Motor neuron (in vitro differentiated cells): Measurements from ENCODE around the gene CSTPP1. TPM values are rescaled to one million over a fixed set of nuclear protein-coding genes. Genes with fewer than 3 reads are reported as not detected.
"Not testable (repeated sequence)": the region's sequence is repeated elsewhere in the genome, so short reads cannot be mapped to it uniquely, and the experiment has no call there.

ENCODE experiments used
- ATAC-seq, 8 experiments: fragments of 200-7000 bp; cut with Tn5 transposase; replicated peaks in 6 of 8; 2 replicates each; pipeline ENCODE4 v1.8.0; 2021; ENCODE audit warnings: mild to moderate bottlenecking in 8 of 8, moderate library complexity in 8 of 8
- H3K27ac ChIP-seq, 2 donors: fragments of 250-450 bp; sonication (Bioruptor Pico); 2 replicates each; pipeline ENCODE4 v1.9.0; 2021; ENCODE audit warnings: antibody characterized with exemption in 2 of 2, mild to moderate bottlenecking in 2 of 2, moderate library complexity in 1 of 2
- H3K4me1 ChIP-seq, 2 donors: fragments of 250-450 bp; sonication (Bioruptor Pico); replicated peaks in 1 of 2; 2 replicates each; pipeline ENCODE4 v1.6.1; 2021; ENCODE audit warnings: antibody characterized with exemption in 2 of 2, mild to moderate bottlenecking in 2 of 2, moderate library complexity in 1 of 2
- H3K4me3 ChIP-seq, 5 donors: fragments of 250-450 bp; sonication (Bioruptor Pico); 2 replicates each; pipeline ENCODE4 v1.9.0; 2021; ENCODE audit warnings: antibody characterized with exemption in 5 of 5, mild to moderate bottlenecking in 5 of 5, moderate library complexity in 4 of 5
- WGBS, 10 experiments: fragments of 450-650 bp; shearing (Covaris generic); methylation state at CpG; one replicate each; pipeline ENCODE4 v1.0.0; 2022; 5-methylcytosine and 5-hydroxymethylcytosine counted together
- in situ Hi-C, 9 experiments: fragments of 400-800 bp; cut with MboI; loops; one replicate each; pipeline ENCODE4 v1.15.0; 2021; ENCODE audit warnings: low sequenced_read_pairs in 9 of 9, low pct_unique_long_range_greater_than_20kb in 2 of 9; ENCODE audit not compliant: unreplicated experiment in 9 of 9
- total RNA-seq, 8 experiments: library from RNA; unstranded; fragments of 300-600 nt; gene quantifications; 2 replicates each; pipeline versions ENCODE4 v1.2.3 to v1.2.4, GENCODE V29; 2022

Gene CSTPP1
- total RNA-seq, 8 experiments from 2014 or later, result 13.2 to 65.9 (median 31.3) TPM

DNA sequence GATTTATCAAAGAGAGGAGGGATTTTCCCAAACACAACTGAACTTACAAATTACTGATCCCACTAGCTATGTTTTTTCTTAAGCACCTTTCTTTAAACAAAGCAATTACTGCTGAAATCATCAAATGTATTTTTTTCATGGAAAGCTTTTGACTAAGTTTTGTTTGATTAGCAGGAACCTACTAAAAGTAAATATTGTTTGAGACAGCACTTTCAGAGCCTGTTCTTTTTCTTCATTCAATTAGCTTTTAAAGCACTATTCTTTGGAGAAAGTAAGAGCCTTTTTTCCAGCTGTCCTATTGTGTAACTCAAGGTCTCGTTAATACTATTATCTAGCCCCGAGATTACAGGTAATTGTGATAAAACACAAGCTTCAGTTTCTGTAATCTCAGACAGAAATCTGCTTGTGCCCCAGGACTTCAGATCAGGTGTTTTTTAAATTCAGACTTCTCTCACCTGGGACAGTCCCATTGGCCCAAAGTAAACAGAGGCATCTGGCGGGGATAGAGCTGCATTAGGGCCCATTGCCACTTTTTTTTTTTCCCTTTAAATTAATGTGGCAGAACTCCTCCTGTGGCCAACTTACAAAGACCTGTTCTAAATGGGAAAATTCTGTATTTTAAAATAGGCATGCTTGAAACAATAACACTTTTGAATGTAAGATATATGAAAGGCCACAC lies 11.0 kb downstream of the CSTPP1 start:
- ATAC-seq, result no peak
- in situ Hi-C loops, result no loop called here
- Histone ChIP-seq H3K4me3 (no peak overlapping the region), H3K27ac (no peak overlapping the region), H3K4me1 (no peaks in the 10 kb centered on the region)
- WGBS, 10 experiments, result 72 to 100% (median 95%) methylated on average over 1 to 3 of the region's 3 CpGs; no CpG with 5 or more reads in 1 of the 10 experiments

GRCh38 chr11:46948378-46949131 lies 12.0 kb downstream of the CSTPP1 start:
- ATAC-seq, result peak; percentile 45 to 95 (median 63)
- WGBS, 10 experiments, result 28 to 97% (median 84%) methylated on average over 2 to 4 of the region's 4 CpGs; no CpG with 5 or more reads in 2 of the 10 experiments
- H3K27ac ChIP-seq, result no peak overlapping the region
- no peaks in the 10 kb centered on the region for H3K4me1 ChIP-seq
- no peak overlapping the region for H3K4me3 ChIP-seq
- in situ Hi-C loops, result no loop called here

- WGBS, 10 experiments, result 80 to 100% (median 100%) methylated on average over 1 of the region's 1 CpG; no CpG with 5 or more reads in 3 of the 10 experiments
- in situ Hi-C loops, result no loop called here
- H3K4me1 ChIP-seq, result no peaks in the 10 kb centered on the region
- H3K4me3 ChIP-seq, result no peak overlapping the region
- no peak for ATAC-seq
- no peak overlapping the region for H3K27ac ChIP-seq
These were observed 12.7 kb downstream of the CSTPP1 start for GRCh38 chr11:46949297-46949696.

DNA sequence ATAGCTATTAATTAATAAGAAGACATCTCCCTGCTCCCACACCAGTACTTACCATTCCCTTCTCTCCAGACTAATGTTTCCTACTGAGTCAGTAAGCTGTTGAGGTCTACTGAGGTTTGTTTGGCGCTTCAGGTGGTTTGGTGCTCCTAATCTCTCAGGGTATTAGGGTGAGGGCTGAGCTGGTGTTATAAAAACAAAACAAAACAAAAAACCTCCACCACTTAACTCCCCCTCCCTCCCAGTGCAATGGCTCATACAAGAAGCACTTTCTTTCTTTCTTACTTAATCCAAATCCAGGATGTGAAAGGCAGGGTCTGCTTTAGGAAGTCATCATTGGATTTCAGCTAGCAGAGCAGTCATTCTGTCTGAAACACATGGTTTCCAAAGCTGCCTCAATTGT lies 15.3 kb downstream of the CSTPP1 start:
- 80 to 100% (median 100%) methylated on average over 1 of the region's 1 CpG; no CpG with 5 or more reads in 5 of the 10 experiments for WGBS, 10 experiments

GRCh38 chr11:46952553-46952952 lies 16.0 kb downstream of the CSTPP1 start:
- ATAC-seq, result no peak
- Histone ChIP-seq H3K4me1 (no peaks in the 10 kb centered on the region), H3K4me3 (no peak overlapping the region), H3K27ac (no peak overlapping the region)
- 64 to 100% (median 83%) methylated on average over 1 to 2 of the region's 2 CpGs; no CpG with 5 or more reads in 2 of the 10 experiments for WGBS, 10 experiments
- in situ Hi-C loops, result loop anchor here in 1 of 9 experiments (25.0 kb wide), 1 partner anchor 160 kb away; no protein-coding TSS in a partner anchor

More for the DNA sequence above, 15.3 kb downstream of the CSTPP1 start:
- Histone ChIP-seq H3K4me1 (no peaks in the 10 kb centered on the region), H3K27ac (no peak overlapping the region), H3K4me3 (no peak overlapping the region)
- in situ Hi-C loops, result loop anchor here in 1 of 9 experiments (25.0 kb wide), 1 partner anchor 160 kb away; no protein-coding TSS in a partner anchor
- ATAC-seq, result no peak

DNA sequence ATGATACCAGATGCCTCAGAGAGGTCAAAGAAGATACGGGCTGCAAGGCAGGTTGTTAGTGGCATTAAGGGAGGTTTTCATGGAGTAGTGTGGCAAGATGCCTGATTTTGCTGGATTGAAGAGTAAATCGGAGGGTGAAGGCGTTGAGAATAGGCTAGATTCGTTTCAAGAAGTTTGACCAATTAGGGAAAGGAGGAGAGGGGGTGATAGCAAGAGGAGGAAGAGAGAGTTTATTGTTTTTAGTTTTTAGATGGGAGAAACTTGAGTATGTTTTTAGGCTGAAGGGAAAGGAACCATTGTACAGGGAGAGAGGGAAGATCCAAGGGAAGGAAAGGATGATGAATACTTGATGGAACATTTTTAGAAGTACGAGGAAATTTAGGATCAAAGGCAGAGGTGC lies 16.5 kb downstream of the CSTPP1 start:
- Histone ChIP-seq H3K4me3 (no peak overlapping the region), H3K4me1 (no peaks in the 10 kb centered on the region), H3K27ac (no peak overlapping the region)
- WGBS, 10 experiments, result 69 to 100% (median 88%) methylated on average over 1 to 5 of the region's 5 CpGs
- ATAC-seq, result no peak
- in situ Hi-C loops, result loop anchor here in 1 of 9 experiments (25.0 kb wide), 1 partner anchor 159 kb away; no protein-coding TSS in a partner anchor

DNA sequence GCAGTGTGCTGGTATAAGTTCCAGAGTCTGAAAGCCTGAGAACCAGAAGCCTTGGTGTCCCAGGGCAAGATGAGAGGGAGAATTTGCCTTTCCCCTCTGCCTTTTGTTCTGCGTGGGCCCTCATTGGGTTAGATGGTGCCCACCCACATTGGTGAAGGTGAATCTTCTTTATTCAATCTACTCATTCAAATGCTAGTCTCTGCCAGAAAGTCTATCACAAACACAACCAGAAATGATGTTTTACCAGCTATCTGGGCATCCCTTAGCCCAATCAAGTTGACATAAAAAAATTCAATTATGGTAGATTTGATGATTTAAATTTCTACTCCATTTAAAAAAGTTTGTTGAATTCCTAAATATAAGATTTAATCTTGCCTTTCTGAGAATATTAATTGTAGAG lies 22.2 kb downstream of the CSTPP1 start:
- no peak for ATAC-seq
- WGBS, 10 experiments, result 100% methylated on average over 1 of the region's 1 CpG; no CpG with 5 or more reads in 5 of the 10 experiments
- in situ Hi-C loops, result loop anchor here in 1 of 9 experiments (25.0 kb wide), 1 partner anchor 154 kb away; no protein-coding TSS in a partner anchor
- Histone ChIP-seq H3K4me3 (no peak overlapping the region), H3K4me1 (no peaks in the 10 kb centered on the region), H3K27ac (no peak overlapping the region)

DNA sequence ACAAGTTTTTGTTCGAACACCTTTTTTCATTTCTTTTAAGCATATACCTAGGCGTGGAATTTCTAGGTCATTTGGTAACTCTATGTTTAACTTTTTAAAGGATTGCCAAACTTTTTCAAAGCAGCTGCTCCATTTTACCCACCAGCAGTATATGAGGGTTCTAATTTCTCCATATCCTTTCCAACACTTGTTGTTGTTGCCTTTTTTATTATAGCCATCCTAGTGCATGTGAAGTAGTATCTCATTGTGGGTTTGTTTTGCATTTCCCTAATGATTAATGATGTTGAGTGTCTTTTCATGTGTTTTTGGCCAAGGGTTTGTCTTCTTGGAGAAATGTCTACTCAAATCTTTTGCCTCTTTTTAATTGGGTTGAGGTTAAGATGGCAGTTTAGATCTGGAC lies 24.5 kb downstream of the CSTPP1 start:
- no peak overlapping the region for H3K27ac ChIP-seq
- H3K4me3 ChIP-seq, result no peak overlapping the region
- H3K4me1 ChIP-seq, result no peaks in the 10 kb centered on the region
- no peak for ATAC-seq
- 77 to 100% (median 100%) methylated on average over 1 to 2 of the region's 2 CpGs; no CpG with 5 or more reads in 1 of the 10 experiments for WGBS, 10 experiments
- in situ Hi-C loops, result loop anchor here in 1 of 9 experiments (25.0 kb wide), 1 partner anchor 151 kb away; no protein-coding TSS in a partner anchor

DNA sequence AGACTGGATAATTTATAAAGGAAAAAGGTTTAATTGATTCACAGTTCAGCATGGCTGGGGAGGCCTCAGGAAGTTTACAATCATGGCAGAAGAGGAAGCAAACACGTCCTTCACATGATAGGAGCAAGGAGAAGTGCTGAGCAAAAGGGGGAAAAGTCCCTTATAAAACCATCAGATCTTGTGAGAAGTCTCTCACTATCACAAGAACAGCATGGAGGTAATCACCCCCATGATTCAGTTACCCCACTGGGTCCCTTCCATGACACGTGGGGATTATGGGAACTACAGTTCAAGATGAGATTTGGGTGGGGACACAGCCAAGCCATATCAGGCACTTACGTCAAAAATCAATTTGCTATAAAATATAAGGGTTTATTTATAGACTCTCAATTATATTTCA lies 25.3 kb downstream of the CSTPP1 start:
- WGBS, 10 experiments, result 40 to 100% (median 93%) methylated on average over 1 to 3 of the region's 3 CpGs; no CpG with 5 or more reads in 2 of the 10 experiments
- not testable (repeated sequence) for ATAC-seq
- in situ Hi-C loops, result loop anchor here in 1 of 9 experiments (25.0 kb wide), 1 partner anchor 150 kb away; no protein-coding TSS in a partner anchor

GRCh38 chr11:46963844-46964243 lies 27.3 kb downstream of the CSTPP1 start:
- Histone ChIP-seq H3K27ac (no peak overlapping the region), H3K4me1 (no peaks in the 10 kb centered on the region), H3K4me3 (no peak overlapping the region)
- ATAC-seq, result no peak
- 95 to 100% (median 100%) methylated on average over 1 to 3 of the region's 3 CpGs; no CpG with 5 or more reads in 1 of the 10 experiments for WGBS, 10 experiments
- in situ Hi-C loops, result loop anchor here in 1 of 9 experiments (25.0 kb wide), 1 partner anchor 148 kb away; no protein-coding TSS in a partner anchor

More for the DNA sequence above, 25.3 kb downstream of the CSTPP1 start:
- not testable (repeated sequence) for H3K27ac ChIP-seq, H3K4me1 ChIP-seq, H3K4me3 ChIP-seq

DNA sequence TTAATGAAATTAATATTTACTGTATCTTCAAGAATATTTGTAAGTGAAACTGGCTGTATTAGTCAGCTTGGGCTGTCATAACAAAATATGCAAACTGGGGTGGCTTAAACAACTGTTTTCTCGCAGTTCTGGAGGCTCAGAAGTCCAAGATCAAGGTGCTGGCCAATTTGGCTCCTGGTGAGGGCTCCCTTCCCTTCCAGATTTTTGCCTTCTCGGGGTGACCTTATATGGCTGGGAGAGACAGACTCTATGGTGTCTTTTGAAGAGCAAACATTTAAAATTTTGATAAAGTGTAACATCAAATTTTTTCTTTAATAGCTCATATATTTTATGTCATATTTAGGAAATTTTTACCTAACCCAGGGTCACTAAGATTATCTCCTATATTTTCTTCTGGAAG lies 30.2 kb downstream of the CSTPP1 start:
- no peak overlapping the region for H3K4me3 ChIP-seq
- WGBS, 10 experiments, result 15 to 100% (median 72%) methylated on average over 1 to 2 of the region's 2 CpGs; no CpG with 5 or more reads in 2 of the 10 experiments
- no peaks in the 10 kb centered on the region for H3K4me1 ChIP-seq
- H3K27ac ChIP-seq, result no peak overlapping the region
- no peak for ATAC-seq
- in situ Hi-C loops, result loop anchor here in 1 of 9 experiments (25.0 kb wide), 1 partner anchor 146 kb away; no protein-coding TSS in a partner anchor

- WGBS, 10 experiments, result 87 to 100% (median 100%) methylated on average over 1 to 2 of the region's 2 CpGs; no CpG with 5 or more reads in 2 of the 10 experiments
- H3K4me3 ChIP-seq, result no peak overlapping the region
- no peaks in the 10 kb centered on the region for H3K4me1 ChIP-seq
- no peak for ATAC-seq
- in situ Hi-C loops, result loop anchor here in 1 of 9 experiments (25.0 kb wide), 1 partner anchor 144 kb away; no protein-coding TSS in a partner anchor
- no peak overlapping the region for H3K27ac ChIP-seq
These were observed 31.4 kb downstream of the CSTPP1 start for GRCh38 chr11:46967962-46968361.
